Bronchial smooth muscle cell (primary cell): Measurements from ENCODE around the gene ACTL8. TPM values are rescaled to one million over a fixed set of nuclear protein-coding genes. Genes with fewer than 3 reads are reported as not detected.

Experiments used
- total RNA-seq: library from RNA; depleted of rRNA; stranded (reverse); fragments of >200 nt; gene quantifications from 2 replicates; pipeline ENCODE4 v1.2.1, GENCODE V29; 2014

The ACTL8 gene, protein sequence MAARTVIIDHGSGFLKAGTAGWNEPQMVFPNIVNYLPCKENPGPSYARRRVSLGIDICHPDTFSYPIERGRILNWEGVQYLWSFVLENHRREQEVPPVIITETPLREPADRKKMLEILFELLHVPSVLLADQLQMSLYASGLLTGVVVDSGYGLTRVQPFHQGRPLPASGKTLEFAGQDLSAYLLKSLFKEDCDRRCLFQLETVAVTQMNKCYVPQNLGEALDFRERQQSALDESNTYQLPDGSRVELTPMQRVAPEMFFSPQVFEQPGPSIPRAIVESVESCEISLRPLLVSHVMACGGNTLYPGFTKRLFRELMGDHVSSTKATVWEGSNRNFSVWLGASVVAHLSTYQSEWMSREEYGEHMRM
- 0.09 and 0.16 TPM in 2 replicates for total RNA-seq

GRCh38 chr1:17755120-17755519 is at the start of gene ACTL8:
TSS of gene ACTL8 (plus strand) at chr1:17755333. CDS start at chr1:17823009, 67,676 bp downstream.

Other genes with a start within 250 kb of the ACTL8 start
- gene ARHGEF10L, start 215.6 kb upstream of the ACTL8 start, total RNA-seq, result 12.3 and 20.4 TPM in 2 replicates